ENCODE results near the gene CHCHD6. TPM values are rescaled to one million over a fixed set of nuclear protein-coding genes. Genes with fewer than 3 reads are reported as not detected.

CHCHD6 gene
- total RNA-seq, 1 experiment from 2014 or later: 40.9 TPM

DNA sequence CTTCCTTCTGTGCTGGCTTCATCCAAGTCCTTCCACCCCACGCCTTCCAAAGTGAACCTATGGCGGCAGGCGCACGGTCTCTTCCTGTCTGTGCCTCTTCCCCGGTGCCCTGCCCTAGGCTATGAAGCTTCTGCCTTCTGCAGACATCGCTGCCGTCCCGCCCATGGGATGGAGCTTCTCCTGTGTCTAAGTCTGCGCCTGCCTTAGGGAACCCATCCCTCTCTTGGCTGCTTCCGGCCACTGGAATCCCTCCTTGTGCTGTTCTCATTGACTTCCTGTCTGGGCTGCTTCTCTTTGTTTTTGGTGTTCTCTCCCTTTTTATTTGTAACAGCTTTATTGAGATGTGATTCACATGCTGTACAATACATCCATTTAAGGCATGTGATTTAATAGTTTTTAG is 17.2 kb downstream of the CHCHD6 start:
- H3K9me3 Mint-ChIP-seq: peaks cover 16% of the 10 kb centered on the region
- H3K36me3 Mint-ChIP-seq: peaks cover 21% of the 10 kb centered on the region
- H3K4me3 Mint-ChIP-seq: no peak overlapping the region
- ATAC-seq (no peak), DNase-seq (ENCODE audit: low spot score) (no peak)
- H3K4me1 Mint-ChIP-seq: peaks cover 17% of the 10 kb centered on the region
- H3K27ac Mint-ChIP-seq: no peak overlapping the region
- ChIA-PET CTCF (interaction anchor here (1.1 kb wide), 1 partner anchor 17 kb away, joined by 3 read pairs; no protein-coding TSS in a partner anchor), POLR2A (no interaction called here)
- TF ChIP-seq, protein P1, sequence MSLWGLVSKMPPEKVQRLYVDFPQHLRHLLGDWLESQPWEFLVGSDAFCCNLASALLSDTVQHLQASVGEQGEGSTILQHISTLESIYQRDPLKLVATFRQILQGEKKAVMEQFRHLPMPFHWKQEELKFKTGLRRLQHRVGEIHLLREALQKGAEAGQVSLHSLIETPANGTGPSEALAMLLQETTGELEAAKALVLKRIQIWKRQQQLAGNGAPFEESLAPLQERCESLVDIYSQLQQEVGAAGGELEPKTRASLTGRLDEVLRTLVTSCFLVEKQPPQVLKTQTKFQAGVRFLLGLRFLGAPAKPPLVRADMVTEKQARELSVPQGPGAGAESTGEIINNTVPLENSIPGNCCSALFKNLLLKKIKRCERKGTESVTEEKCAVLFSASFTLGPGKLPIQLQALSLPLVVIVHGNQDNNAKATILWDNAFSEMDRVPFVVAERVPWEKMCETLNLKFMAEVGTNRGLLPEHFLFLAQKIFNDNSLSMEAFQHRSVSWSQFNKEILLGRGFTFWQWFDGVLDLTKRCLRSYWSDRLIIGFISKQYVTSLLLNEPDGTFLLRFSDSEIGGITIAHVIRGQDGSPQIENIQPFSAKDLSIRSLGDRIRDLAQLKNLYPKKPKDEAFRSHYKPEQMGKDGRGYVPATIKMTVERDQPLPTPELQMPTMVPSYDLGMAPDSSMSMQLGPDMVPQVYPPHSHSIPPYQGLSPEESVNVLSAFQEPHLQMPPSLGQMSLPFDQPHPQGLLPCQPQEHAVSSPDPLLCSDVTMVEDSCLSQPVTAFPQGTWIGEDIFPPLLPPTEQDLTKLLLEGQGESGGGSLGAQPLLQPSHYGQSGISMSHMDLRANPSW (CRISPR knock-in tag; conservative IDR thresholded peaks at IDR 0.05; ENCODE audit: low read depth): no peak
- TF ChIP-seq, protein P2, sequence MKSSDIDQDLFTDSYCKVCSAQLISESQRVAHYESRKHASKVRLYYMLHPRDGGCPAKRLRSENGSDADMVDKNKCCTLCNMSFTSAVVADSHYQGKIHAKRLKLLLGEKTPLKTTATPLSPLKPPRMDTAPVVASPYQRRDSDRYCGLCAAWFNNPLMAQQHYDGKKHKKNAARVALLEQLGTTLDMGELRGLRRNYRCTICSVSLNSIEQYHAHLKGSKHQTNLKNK (CRISPR knock-in tag; IDR thresholded peaks at IDR 0.05): no peak
- TF ChIP-seq ZNF317 (CRISPR knock-in tag; IDR thresholded peaks at IDR 0.05; ENCODE audit: borderline replicate concordance, low read depth) (no peak), ATF1 (CRISPR knock-in tag; IDR thresholded peaks at IDR 0.05) (no peak), FOXJ3 (CRISPR knock-in tag; IDR thresholded peaks at IDR 0.05; ENCODE audit: borderline replicate concordance) (no peak), ZNF121 (CRISPR knock-in tag; IDR thresholded peaks at IDR 0.05) (no peak), SOX15 (CRISPR knock-in tag; IDR thresholded peaks at IDR 0.05) (no peak)
- TF ChIP-seq, protein P3, sequence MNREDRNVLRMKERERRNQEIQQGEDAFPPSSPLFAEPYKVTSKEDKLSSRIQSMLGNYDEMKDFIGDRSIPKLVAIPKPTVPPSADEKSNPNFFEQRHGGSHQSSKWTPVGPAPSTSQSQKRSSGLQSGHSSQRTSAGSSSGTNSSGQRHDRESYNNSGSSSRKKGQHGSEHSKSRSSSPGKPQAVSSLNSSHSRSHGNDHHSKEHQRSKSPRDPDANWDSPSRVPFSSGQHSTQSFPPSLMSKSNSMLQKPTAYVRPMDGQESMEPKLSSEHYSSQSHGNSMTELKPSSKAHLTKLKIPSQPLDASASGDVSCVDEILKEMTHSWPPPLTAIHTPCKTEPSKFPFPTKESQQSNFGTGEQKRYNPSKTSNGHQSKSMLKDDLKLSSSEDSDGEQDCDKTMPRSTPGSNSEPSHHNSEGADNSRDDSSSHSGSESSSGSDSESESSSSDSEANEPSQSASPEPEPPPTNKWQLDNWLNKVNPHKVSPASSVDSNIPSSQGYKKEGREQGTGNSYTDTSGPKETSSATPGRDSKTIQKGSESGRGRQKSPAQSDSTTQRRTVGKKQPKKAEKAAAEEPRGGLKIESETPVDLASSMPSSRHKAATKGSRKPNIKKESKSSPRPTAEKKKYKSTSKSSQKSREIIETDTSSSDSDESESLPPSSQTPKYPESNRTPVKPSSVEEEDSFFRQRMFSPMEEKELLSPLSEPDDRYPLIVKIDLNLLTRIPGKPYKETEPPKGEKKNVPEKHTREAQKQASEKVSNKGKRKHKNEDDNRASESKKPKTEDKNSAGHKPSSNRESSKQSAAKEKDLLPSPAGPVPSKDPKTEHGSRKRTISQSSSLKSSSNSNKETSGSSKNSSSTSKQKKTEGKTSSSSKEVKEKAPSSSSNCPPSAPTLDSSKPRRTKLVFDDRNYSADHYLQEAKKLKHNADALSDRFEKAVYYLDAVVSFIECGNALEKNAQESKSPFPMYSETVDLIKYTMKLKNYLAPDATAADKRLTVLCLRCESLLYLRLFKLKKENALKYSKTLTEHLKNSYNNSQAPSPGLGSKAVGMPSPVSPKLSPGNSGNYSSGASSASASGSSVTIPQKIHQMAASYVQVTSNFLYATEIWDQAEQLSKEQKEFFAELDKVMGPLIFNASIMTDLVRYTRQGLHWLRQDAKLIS (CRISPR knock-in tag; IDR thresholded peaks at IDR 0.05; ENCODE audit: borderline replicate concordance): no peak
- TF ChIP-seq, protein P4, sequence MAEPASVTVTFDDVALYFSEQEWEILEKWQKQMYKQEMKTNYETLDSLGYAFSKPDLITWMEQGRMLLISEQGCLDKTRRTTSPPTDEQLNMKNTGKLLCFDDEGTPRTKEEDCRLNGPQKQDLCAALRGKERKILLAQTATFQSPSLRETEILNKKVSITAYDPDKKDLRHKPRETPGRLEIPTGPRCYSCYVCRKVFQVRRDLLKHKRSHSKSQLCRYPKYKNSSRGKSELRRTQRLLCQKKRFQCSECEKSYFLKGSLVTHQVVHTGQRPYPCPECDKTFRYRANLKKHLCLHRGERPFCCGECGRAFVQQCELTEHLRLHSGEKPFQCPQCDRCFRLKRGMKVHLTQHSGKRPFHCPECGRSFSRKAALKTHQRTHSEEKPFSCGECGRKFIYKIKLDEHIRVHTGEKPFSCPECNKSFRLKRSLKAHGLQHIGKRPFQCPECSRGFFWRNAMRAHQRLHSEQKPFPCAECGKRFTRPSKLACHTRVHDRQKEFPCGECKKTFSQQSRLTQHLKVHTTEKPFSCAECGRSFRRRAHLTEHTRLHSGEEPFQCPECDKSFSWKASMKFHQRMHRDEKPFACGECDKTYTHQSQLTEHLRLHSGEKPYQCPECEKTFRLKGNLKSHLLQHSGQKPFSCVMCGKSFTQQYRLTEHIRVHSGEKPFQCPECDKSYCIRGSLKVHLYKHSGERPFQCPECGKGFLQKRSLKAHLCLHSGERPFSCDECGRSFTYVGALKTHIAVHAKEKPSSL (CRISPR knock-in tag; conservative IDR thresholded peaks at IDR 0.05): no peak
- TF ChIP-seq, protein P5, sequence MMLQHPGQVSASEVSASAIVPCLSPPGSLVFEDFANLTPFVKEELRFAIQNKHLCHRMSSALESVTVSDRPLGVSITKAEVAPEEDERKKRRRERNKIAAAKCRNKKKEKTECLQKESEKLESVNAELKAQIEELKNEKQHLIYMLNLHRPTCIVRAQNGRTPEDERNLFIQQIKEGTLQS (CRISPR knock-in tag; conservative IDR thresholded peaks at IDR 0.05): no peak
- TF ChIP-seq, protein P6, sequence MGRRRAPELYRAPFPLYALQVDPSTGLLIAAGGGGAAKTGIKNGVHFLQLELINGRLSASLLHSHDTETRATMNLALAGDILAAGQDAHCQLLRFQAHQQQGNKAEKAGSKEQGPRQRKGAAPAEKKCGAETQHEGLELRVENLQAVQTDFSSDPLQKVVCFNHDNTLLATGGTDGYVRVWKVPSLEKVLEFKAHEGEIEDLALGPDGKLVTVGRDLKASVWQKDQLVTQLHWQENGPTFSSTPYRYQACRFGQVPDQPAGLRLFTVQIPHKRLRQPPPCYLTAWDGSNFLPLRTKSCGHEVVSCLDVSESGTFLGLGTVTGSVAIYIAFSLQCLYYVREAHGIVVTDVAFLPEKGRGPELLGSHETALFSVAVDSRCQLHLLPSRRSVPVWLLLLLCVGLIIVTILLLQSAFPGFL (CRISPR knock-in tag; IDR thresholded peaks at IDR 0.05; ENCODE audit: borderline replicate concordance): no peak
- TF ChIP-seq, protein P7, sequence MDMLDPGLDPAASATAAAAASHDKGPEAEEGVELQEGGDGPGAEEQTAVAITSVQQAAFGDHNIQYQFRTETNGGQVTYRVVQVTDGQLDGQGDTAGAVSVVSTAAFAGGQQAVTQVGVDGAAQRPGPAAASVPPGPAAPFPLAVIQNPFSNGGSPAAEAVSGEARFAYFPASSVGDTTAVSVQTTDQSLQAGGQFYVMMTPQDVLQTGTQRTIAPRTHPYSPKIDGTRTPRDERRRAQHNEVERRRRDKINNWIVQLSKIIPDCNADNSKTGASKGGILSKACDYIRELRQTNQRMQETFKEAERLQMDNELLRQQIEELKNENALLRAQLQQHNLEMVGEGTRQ (CRISPR knock-in tag; IDR thresholded peaks at IDR 0.05): no peak
- H3K27me3 Mint-ChIP-seq (ENCODE audit: low read depth): no peaks in the 10 kb centered on the region

DNA sequence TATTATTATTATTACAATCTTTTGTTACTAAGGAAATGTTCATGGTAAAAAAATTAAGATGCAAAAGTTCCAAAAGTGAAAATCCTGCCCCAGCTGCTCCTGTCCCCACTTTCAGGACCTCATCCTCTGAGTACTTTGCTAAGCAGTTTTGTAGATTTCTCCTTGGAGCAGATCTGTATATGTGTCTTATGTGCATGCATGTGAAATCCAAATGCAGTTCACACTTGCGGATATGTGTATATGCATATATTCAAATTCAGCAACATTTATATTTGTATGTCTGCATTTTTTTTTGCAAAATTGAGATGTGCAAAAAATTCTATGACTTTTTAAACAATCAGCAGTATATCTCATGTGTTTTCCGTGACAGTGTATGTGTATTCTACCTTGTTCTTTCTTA is 19.2 kb downstream of the CHCHD6 start:
- no peak for TF ChIP-seq ZNF138 (CRISPR knock-in tag; conservative IDR thresholded peaks at IDR 0.05)
- TF ChIP-seq JAZF1 (CRISPR knock-in tag; IDR thresholded peaks at IDR 0.05): no peak
- TF ChIP-seq, protein P8, sequence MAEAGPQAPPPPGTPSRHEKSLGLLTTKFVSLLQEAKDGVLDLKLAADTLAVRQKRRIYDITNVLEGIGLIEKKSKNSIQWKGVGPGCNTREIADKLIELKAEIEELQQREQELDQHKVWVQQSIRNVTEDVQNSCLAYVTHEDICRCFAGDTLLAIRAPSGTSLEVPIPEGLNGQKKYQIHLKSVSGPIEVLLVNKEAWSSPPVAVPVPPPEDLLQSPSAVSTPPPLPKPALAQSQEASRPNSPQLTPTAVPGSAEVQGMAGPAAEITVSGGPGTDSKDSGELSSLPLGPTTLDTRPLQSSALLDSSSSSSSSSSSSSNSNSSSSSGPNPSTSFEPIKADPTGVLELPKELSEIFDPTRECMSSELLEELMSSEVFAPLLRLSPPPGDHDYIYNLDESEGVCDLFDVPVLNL (CRISPR knock-in tag; IDR thresholded peaks at IDR 0.05; ENCODE audit: borderline replicate concordance, low read depth): no peak
- TF ChIP-seq ZNF121 (CRISPR knock-in tag; IDR thresholded peaks at IDR 0.05): no peak
- TF ChIP-seq, protein P9, sequence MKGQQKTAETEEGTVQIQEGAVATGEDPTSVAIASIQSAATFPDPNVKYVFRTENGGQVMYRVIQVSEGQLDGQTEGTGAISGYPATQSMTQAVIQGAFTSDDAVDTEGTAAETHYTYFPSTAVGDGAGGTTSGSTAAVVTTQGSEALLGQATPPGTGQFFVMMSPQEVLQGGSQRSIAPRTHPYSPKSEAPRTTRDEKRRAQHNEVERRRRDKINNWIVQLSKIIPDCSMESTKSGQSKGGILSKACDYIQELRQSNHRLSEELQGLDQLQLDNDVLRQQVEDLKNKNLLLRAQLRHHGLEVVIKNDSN (CRISPR knock-in tag; IDR thresholded peaks at IDR 0.05): no peak
- TF ChIP-seq, protein P2 (CRISPR knock-in tag; IDR thresholded peaks at IDR 0.05): no peak
- Mint-ChIP-seq H3K27ac (no peak overlapping the region), H3K4me1 (peaks cover 17% of the 10 kb centered on the region), H3K36me3 (peaks cover 28% of the 10 kb centered on the region), H3K9me3 (peaks cover 16% of the 10 kb centered on the region), H3K4me3 (no peak overlapping the region), H3K27me3 (ENCODE audit: low read depth) (no peaks in the 10 kb centered on the region)
- ChIA-PET CTCF (no interaction called here), POLR2A (no interaction called here)
- ATAC-seq (no peak), DNase-seq (ENCODE audit: low spot score) (no peak)

Data from WTC11 (cell line).